ENCODE measurements around the gene ZNF594.

DNA sequence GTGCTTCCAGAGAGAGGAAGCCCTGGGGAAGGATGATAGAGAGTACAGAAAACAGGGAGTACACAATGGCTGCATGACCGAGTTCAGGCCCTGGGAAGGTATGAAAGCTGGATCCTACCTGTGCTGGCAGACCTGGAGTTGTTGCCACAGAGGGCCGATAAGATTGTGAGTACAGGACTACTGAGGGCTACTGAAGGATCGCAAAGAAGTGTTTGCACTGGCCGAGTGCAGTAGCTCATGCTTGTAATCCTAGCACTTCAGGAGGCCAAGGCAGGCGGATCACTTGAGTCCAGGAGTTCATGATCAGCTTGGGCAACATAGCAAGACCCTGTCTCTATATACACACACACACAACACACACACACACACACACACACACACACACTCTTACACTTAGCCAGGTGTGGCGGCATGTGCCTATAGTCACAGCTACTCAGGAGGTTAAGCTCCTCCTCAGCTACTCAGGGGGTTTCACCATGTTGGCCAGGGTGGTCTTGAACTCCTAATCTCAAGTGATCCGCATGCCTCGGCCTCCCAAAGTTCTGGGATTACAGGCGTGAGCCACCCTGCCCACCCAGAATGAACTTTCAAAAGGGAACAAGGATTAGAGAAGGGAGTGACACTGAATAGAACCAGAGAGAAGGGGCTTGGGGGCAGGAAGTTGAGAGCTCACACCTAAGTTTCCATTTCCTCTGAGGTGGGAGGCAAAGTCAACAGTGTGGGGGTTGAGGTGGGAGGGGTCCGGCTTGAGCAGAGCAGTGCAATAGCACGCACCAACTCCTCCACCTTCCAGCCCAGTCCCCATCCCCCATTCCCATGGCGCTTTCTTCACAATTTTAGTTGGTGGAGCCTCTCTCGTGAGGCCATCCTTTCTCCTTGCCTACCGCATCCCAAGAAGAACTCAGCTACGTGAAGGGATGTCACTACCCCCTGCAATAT is 35.5 kb upstream of the ZNF594 start:
- no peak for TF ChIP-seq CTCF (conservative IDR thresholded peaks at IDR 0.05; ENCODE audit: low read length)
- no peak for TF ChIP-seq EZH2phosphoT487 (IDR thresholded peaks at IDR 0.05; ENCODE audit: borderline replicate concordance)

All from Loucy (cell line).